ENCODE measurements around the gene PCDHA1. TPM values are rescaled to one million over a fixed set of nuclear protein-coding genes. Genes with fewer than 3 reads are reported as not detected.

The PCDHA1 gene
- total RNA-seq, 4 donors from 2014 or later: 0.41 TPM; not detected in 3

GRCh38 chr5:140998921-140999410, 213.0 kb downstream of the PCDHA1 start:
- intact Hi-C loops (cut with DNase I; ENCODE audit: low total_unique reads): no loop called here
- no peaks in the 10 kb centered on the region for H3K27me3 ChIP-seq
- H3K27ac ChIP-seq: no peak overlapping the region
- no peaks in the 10 kb centered on the region for H3K36me3 ChIP-seq
- H3K9me3 ChIP-seq: no peaks in the 10 kb centered on the region
- no peak for DNase-seq
- no peaks in the 10 kb centered on the region for H3K4me1 ChIP-seq
- TF ChIP-seq POLR2A (IDR thresholded peaks at IDR 0.05): no peak
- TF ChIP-seq CTCF (IDR thresholded peaks at IDR 0.05): no peak
- no peak overlapping the region for H3K4me3 ChIP-seq

- peak; percentile 16 to 19 for DNase-seq
- no peaks in the 10 kb centered on the region for H3K4me1 ChIP-seq
- peak overlapping the region in 1 of 2 donors; percentile 13 for H3K4me3 ChIP-seq
- H3K27ac ChIP-seq: no peak overlapping the region
- TF ChIP-seq POLR2A (IDR thresholded peaks at IDR 0.05) (no peak), CTCF (IDR thresholded peaks at IDR 0.05) (no peak)
- H3K27me3 ChIP-seq: no peaks in the 10 kb centered on the region
- intact Hi-C loops (cut with DNase I; ENCODE audit: low total_unique reads): no loop called here
- H3K36me3 ChIP-seq: no peaks in the 10 kb centered on the region
- no peaks in the 10 kb centered on the region for H3K9me3 ChIP-seq
Measured at GRCh38 chr5:141001446-141001843, 215.5 kb downstream of the PCDHA1 start.

DNA sequence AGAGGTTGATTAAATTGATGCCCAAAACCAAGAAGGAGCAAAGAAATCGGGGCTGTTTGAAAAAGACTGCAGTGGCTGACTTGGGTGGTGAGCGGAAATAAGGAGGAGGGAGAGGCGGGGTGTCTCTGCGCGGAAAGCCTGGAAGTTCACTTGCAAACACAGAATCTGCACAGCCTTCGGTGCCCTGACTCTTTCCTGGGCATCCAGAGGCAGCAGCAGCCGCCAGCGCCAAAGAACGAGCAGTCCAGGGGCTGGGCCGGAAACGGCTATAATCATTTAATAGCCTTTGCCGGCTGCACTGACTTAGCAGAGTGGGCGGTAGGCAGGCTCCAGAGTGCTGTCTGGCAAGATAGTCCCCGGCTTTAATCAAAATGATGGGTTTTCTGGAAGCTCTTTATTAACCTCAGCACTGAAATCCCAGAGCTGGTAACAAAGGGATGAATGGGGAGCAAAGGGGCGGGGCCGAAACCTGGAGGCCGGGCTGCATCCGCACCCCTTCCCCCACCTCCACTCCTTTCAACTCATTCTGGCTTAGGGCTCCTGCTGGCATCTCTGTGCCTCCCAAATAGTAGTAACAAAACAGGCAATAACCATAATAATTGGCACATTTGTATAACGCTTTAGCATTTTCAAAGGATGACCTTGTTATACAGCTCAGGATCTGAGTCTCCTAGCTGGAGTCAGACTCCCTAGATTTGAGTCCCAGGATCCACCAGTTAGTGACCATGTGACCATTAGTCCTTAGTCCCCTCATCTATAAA, 216.1 kb downstream of the PCDHA1 start:
- TF ChIP-seq CTCF (IDR thresholded peaks at IDR 0.05) (no peak), POLR2A (IDR thresholded peaks at IDR 0.05) (no peak)
- Histone ChIP-seq H3K36me3 (no peaks in the 10 kb centered on the region), H3K27ac (no peak overlapping the region), H3K9me3 (no peaks in the 10 kb centered on the region), H3K4me3 (peak overlapping the region; percentile 1 to 13), H3K4me1 (no peaks in the 10 kb centered on the region), H3K27me3 (no peaks in the 10 kb centered on the region)
- intact Hi-C loops (cut with DNase I; ENCODE audit: low total_unique reads): no loop called here
- peak in 1 of 2 donors; percentile 15 for DNase-seq

- H3K4me1 ChIP-seq: no peaks in the 10 kb centered on the region
- no peak for DNase-seq
- H3K36me3 ChIP-seq: no peaks in the 10 kb centered on the region
- no peak overlapping the region for H3K4me3 ChIP-seq
- TF ChIP-seq CTCF (IDR thresholded peaks at IDR 0.05): no peak
- no peak for TF ChIP-seq POLR2A (IDR thresholded peaks at IDR 0.05)
- no peaks in the 10 kb centered on the region for H3K9me3 ChIP-seq
- H3K27ac ChIP-seq: no peak overlapping the region
- no peaks in the 10 kb centered on the region for H3K27me3 ChIP-seq
- intact Hi-C loops (cut with DNase I; ENCODE audit: low total_unique reads): no loop called here
Measured at GRCh38 chr5:141002605-141002965, 216.6 kb downstream of the PCDHA1 start.

GRCh38 chr5:141003031-141003430, 217.1 kb downstream of the PCDHA1 start:
- Histone ChIP-seq H3K4me3 (no peak overlapping the region), H3K9me3 (no peaks in the 10 kb centered on the region), H3K4me1 (no peaks in the 10 kb centered on the region), H3K27me3 (no peaks in the 10 kb centered on the region), H3K36me3 (no peaks in the 10 kb centered on the region), H3K27ac (no peak overlapping the region)
- TF ChIP-seq POLR2A (IDR thresholded peaks at IDR 0.05) (no peak), CTCF (IDR thresholded peaks at IDR 0.05) (no peak)
- no peak for DNase-seq
- intact Hi-C loops (cut with DNase I; ENCODE audit: low total_unique reads): no loop called here

All from uterus (tissue), 4 donors.